ENCODE data around the gene AFP. TPM values are rescaled to one million over a fixed set of nuclear protein-coding genes. Genes with fewer than 3 reads are reported as not detected.

The AFP gene
- total and polyA plus RNA-seq, 7 donors = not detected

DNA sequence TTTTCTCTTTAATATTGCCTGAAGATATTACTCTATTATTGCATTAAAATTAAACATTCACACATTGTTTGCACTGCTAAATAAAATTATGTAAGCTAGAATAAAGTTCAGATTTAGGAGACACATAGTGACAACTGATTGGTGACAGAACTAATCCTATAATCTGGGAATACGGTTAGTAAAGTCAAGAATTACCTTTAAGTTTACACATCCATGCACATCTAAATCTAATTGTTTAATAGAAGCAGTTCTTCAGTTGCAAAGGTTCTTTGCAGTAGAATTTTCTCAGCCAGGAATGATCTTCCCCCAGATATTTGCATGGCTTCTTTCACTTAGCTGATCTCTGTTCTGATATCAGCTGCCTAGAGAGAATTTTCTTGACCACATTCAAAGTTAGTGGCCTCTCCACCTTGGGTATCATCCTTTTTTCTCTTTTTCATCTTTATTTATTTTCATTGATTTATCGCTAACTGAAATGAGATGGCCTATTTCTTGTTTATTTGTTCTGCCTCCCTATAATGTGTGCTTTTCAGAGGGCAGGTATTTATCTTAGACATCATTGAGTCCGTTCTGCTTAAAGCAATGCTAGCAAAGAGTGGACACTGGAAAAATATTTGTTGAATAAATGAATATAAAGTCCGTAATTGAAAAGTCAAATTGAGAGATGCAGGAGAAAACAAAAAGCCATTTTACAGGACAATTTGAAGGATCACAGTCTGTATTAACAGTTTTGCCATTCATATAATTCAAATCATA is 12.6 kb downstream of the AFP start:
- intact Hi-C loops (cut with DNase I) = no loop called here
- no peak for DNase-seq
- Histone ChIP-seq H3K4me1 (no peaks in the 10 kb centered on the region), H3K4me3 (no peak overlapping the region), H3K36me3 (no peaks in the 10 kb centered on the region), H3K27me3 (no peaks in the 10 kb centered on the region), H3K27ac (no peak overlapping the region), H3K9me3 (no peaks in the 10 kb centered on the region)
- 89 to 92% methylated on average over 4 of the region's 4 CpGs for WGBS, 2 donors
- TF ChIP-seq EP300 (IDR thresholded peaks at IDR 0.05) (no peak), POLR2AphosphoS5 (IDR thresholded peaks at IDR 0.05) (no peak), POLR2A (IDR thresholded peaks at IDR 0.05) (no peak)
- TF ChIP-seq, protein P1, sequence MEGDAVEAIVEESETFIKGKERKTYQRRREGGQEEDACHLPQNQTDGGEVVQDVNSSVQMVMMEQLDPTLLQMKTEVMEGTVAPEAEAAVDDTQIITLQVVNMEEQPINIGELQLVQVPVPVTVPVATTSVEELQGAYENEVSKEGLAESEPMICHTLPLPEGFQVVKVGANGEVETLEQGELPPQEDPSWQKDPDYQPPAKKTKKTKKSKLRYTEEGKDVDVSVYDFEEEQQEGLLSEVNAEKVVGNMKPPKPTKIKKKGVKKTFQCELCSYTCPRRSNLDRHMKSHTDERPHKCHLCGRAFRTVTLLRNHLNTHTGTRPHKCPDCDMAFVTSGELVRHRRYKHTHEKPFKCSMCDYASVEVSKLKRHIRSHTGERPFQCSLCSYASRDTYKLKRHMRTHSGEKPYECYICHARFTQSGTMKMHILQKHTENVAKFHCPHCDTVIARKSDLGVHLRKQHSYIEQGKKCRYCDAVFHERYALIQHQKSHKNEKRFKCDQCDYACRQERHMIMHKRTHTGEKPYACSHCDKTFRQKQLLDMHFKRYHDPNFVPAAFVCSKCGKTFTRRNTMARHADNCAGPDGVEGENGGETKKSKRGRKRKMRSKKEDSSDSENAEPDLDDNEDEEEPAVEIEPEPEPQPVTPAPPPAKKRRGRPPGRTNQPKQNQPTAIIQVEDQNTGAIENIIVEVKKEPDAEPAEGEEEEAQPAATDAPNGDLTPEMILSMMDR (IDR thresholded peaks at IDR 0.05) = no peak

DNA sequence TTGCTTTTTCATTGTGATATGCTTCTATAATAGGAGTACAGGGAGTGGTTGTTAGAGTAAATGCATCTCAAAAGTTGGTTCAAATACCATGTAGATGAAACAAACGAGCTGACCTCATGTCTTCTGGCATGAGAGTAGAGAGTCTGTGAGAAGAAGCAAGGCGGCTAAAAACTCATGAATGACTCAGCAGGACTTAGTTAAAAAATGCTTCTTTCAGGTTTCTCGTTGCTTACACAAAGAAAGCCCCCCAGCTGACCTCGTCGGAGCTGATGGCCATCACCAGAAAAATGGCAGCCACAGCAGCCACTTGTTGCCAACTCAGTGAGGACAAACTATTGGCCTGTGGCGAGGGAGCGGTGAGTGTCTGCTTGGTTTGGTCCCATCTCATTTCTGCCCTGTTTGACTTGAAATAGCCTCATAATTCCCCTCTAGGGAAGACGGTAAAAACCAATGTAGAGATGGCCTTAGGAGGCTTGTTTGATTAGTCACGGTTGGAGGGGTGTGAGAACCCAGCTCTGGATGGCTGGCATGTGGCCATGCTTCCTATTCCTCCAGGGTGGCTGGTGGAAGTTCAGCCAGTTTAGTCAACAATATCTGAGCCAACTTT is 14.5 kb downstream of the AFP start:
- Histone ChIP-seq H3K36me3 (no peaks in the 10 kb centered on the region), H3K27ac (no peak overlapping the region), H3K9me3 (no peaks in the 10 kb centered on the region), H3K4me1 (no peaks in the 10 kb centered on the region), H3K4me3 (no peak overlapping the region), H3K27me3 (no peaks in the 10 kb centered on the region)
- intact Hi-C loops (cut with DNase I) = no loop called here
- TF ChIP-seq POLR2AphosphoS5 (IDR thresholded peaks at IDR 0.05) = no peak
- TF ChIP-seq EP300 (IDR thresholded peaks at IDR 0.05) = no peak
- no peak for TF ChIP-seq POLR2A (IDR thresholded peaks at IDR 0.05)
- TF ChIP-seq, protein P1 (IDR thresholded peaks at IDR 0.05) = no peak
- WGBS, 2 donors = 80 to 81% methylated on average over 9 of the region's 9 CpGs
- DNase-seq = no peak

DNA sequence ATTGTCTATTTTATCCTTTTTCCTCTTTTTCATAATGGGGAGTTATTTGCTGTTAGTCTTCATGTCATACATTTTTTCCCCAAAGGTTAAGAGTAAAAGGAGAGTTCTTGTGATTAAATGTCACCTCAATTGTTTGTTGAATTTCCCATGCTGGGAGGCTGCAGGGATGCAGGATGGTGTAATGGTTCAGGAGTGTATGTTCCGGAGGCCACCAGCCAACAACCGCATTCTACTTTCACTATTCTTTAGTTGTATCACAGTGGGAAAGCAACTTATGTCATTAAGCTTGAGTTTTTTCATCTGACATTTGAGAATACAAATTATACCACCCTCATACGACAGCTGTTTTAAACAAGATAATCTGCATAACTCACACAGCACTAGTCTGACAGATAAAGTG is 15.4 kb downstream of the AFP start:
- no peak overlapping the region for H3K4me3 ChIP-seq
- WGBS, 2 donors = 81 to 88% methylated on average over 3 of the region's 3 CpGs
- no peak for DNase-seq
- H3K36me3 ChIP-seq = no peaks in the 10 kb centered on the region
- H3K9me3 ChIP-seq = no peaks in the 10 kb centered on the region
- TF ChIP-seq, protein P1 (IDR thresholded peaks at IDR 0.05) = no peak
- TF ChIP-seq POLR2A (IDR thresholded peaks at IDR 0.05) (no peak), POLR2AphosphoS5 (IDR thresholded peaks at IDR 0.05) (no peak), EP300 (IDR thresholded peaks at IDR 0.05) (no peak)
- intact Hi-C loops (cut with DNase I) = no loop called here
- no peaks in the 10 kb centered on the region for H3K27me3 ChIP-seq
- no peak overlapping the region for H3K27ac ChIP-seq
- no peaks in the 10 kb centered on the region for H3K4me1 ChIP-seq

DNA sequence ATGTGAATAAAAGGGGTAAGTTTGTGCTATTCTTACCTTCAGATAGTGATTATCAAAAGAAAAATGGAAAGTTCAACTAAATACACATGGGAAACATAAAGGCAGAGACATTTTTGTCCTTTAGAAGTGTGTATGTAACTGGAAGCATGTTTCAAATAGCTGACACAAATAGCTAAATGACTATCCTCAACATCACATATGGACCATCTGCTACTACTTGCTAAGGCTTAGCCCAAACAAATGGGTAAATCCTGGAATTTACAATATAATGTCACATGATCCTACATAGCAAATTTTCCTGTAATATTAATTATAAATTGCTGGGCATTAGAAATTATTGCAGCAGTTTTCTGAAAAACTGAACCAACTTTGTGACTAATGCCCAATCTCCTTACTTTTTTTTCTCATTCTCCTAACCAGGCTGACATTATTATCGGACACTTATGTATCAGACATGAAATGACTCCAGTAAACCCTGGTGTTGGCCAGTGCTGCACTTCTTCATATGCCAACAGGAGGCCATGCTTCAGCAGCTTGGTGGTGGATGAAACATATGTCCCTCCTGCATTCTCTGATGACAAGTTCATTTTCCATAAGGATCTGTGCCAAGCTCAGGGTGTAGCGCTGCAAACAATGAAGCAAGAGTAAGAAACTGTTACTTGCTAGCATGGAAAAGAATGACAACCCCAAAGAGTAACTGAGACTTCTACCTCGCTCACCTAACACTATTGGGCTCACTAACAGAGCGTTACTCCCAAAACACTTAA is 16.1 kb downstream of the AFP start:
- Histone ChIP-seq H3K4me3 (no peak overlapping the region), H3K36me3 (no peaks in the 10 kb centered on the region), H3K27ac (no peak overlapping the region), H3K4me1 (no peaks in the 10 kb centered on the region), H3K9me3 (no peaks in the 10 kb centered on the region), H3K27me3 (no peaks in the 10 kb centered on the region)
- TF ChIP-seq POLR2AphosphoS5 (IDR thresholded peaks at IDR 0.05) = no peak
- TF ChIP-seq, protein P1 (IDR thresholded peaks at IDR 0.05) = no peak
- no peak for TF ChIP-seq POLR2A (IDR thresholded peaks at IDR 0.05)
- no peak for TF ChIP-seq EP300 (IDR thresholded peaks at IDR 0.05)
- DNase-seq = no peak
- intact Hi-C loops (cut with DNase I) = no loop called here
- WGBS, 2 donors = 92 to 96% methylated on average over 4 of the region's 4 CpGs
